H9 (cell line): ENCODE results near the gene ADAMTSL5. TPM values are rescaled to one million over a fixed set of nuclear protein-coding genes. Genes with fewer than 3 reads are reported as not detected.

ENCODE experiments used
- DNase-seq: peaks from one replicate; pipeline ENCODE4 v3.0.0-alpha.2; 2017
- H2AFZ ChIP-seq: one replicate; pipeline ENCODE4 v1.6.1; 2013; ENCODE audit warnings: mild to moderate bottlenecking, low read length, control low read depth, moderate library complexity
- H2AK5ac ChIP-seq: 2 replicates; pipeline ENCODE4 v1.6.1; 2013; ENCODE audit warnings: low read length, control low read depth, mixed read lengths; ENCODE audit not compliant: insufficient read length
- H2BK120ac ChIP-seq: one replicate; pipeline ENCODE4 v1.6.1; 2013; ENCODE audit warnings: low read depth, mild to moderate bottlenecking, low read length, control low read depth, inconsistent platforms; ENCODE audit not compliant: poor library complexity, severe bottlenecking
- H2BK12ac ChIP-seq: 2 replicates; pipeline ENCODE4 v1.6.1; 2013; ENCODE audit warnings: low read length, control low read depth, mixed read lengths, low read depth; ENCODE audit not compliant: insufficient read length
- H2BK15ac ChIP-seq: 2 replicates; pipeline ENCODE4 v1.6.1; 2013; ENCODE audit warnings: low read depth, low read length, control low read depth
- H2BK20ac ChIP-seq: one replicate; pipeline ENCODE4 v1.6.1; 2013; ENCODE audit warnings: low read depth, mild to moderate bottlenecking, low read length, control low read depth, inconsistent platforms; ENCODE audit not compliant: poor library complexity, severe bottlenecking
- H2BK5ac ChIP-seq: 2 replicates; pipeline ENCODE4 v1.6.1; 2013; ENCODE audit warnings: low read length, control low read depth, mixed read lengths; ENCODE audit not compliant: insufficient read length
- H3K14ac ChIP-seq: 2 replicates; pipeline ENCODE4 v1.6.1; 2013; ENCODE audit warnings: low read length, control low read depth; ENCODE audit not compliant: insufficient read depth
- H3K18ac ChIP-seq: 2 replicates; pipeline ENCODE4 v1.6.1; 2013; ENCODE audit warnings: low read depth, mild to moderate bottlenecking, mixed read lengths, low read length, control low read depth; ENCODE audit not compliant: insufficient read length
- H3K23ac ChIP-seq: 2 replicates; pipeline ENCODE4 v1.6.1; 2013; ENCODE audit warnings: low read length, control low read depth, mixed read lengths, low read depth; ENCODE audit not compliant: insufficient read length
- H3K23me2 ChIP-seq: 2 replicates; pipeline ENCODE4 v1.6.1; 2013; ENCODE audit warnings: low read depth, mild to moderate bottlenecking, mixed read lengths, low read length, control low read depth; ENCODE audit not compliant: insufficient read length, poor library complexity, severe bottlenecking
- H3K27ac ChIP-seq: 2 replicates; pipeline ENCODE4 v1.5.1; 2013; ENCODE audit warnings: low read length, control low read depth, mixed read lengths, low read depth; ENCODE audit not compliant: insufficient read length
- H3K27me3 ChIP-seq: 2 replicates; pipeline ENCODE4 v1.6.1; 2013; ENCODE audit warnings: low read length, control low read depth, inconsistent platforms; ENCODE audit not compliant: insufficient read depth
- H3K4ac ChIP-seq: 2 replicates; pipeline ENCODE4 v1.6.1; 2013; ENCODE audit warnings: low read depth, mild to moderate bottlenecking, control low read depth, inconsistent platforms, low read length, moderate library complexity
- H3K4me1 ChIP-seq: 2 replicates; pipeline ENCODE4 v1.6.1; 2013; ENCODE audit warnings: low read length, control low read depth, inconsistent platforms; ENCODE audit not compliant: insufficient read depth
- H3K4me2 ChIP-seq: 2 replicates; pipeline ENCODE4 v1.6.1; 2013; ENCODE audit warnings: low read length, control low read depth, mixed read lengths; ENCODE audit not compliant: insufficient read length, insufficient read depth
- H3K56ac ChIP-seq: 2 replicates; pipeline ENCODE4 v1.6.1; 2013; ENCODE audit warnings: low read depth, mild to moderate bottlenecking, mixed read lengths, low read length, control low read depth; ENCODE audit not compliant: insufficient read length
- H3K79me1 ChIP-seq: 2 replicates; pipeline ENCODE4 v1.6.1; 2013; ENCODE audit warnings: low read depth, mild to moderate bottlenecking, moderate library complexity, low read length, control low read depth, inconsistent platforms; ENCODE audit not compliant: insufficient read depth, poor library complexity, severe bottlenecking
- H3K79me2 ChIP-seq: 2 replicates; pipeline ENCODE4 v1.6.1; 2013; ENCODE audit warnings: low read length, control low read depth, inconsistent platforms; ENCODE audit not compliant: insufficient read depth
- H3K9ac ChIP-seq: 2 replicates; pipeline ENCODE4 v1.6.1; 2013; ENCODE audit warnings: low read length, control low read depth, mixed read lengths; ENCODE audit not compliant: insufficient read length; ENCODE audit errors: extremely low read depth
- H3K9me3 ChIP-seq: one replicate; pipeline ENCODE4 v1.6.1; 2013; ENCODE audit warnings: low read depth, low read length, inconsistent platforms; ENCODE audit not compliant: control insufficient read depth
- H3T11ph ChIP-seq: one replicate; pipeline ENCODE4 v1.6.1; 2013; ENCODE audit warnings: mild to moderate bottlenecking, low read length, control low read depth, inconsistent platforms
- H4K20me1 ChIP-seq: one replicate; pipeline ENCODE4 v1.6.1; 2013; ENCODE audit not compliant: control insufficient read depth, insufficient read length, insufficient read depth
- H4K5ac ChIP-seq: 2 replicates; pipeline ENCODE4 v1.6.1; 2013; ENCODE audit warnings: low read depth, mild to moderate bottlenecking, mixed read lengths, low read length, control low read depth; ENCODE audit not compliant: insufficient read length
- H4K8ac ChIP-seq: replicated peaks from 2 replicates; pipeline ENCODE4 v1.6.1; 2013; ENCODE audit warnings: low read length, control low read depth, mixed read lengths, low read depth; ENCODE audit not compliant: insufficient read length
- H4K91ac ChIP-seq: 2 replicates; pipeline ENCODE4 v1.6.1; 2013; ENCODE audit warnings: low read depth, mild to moderate bottlenecking, moderate library complexity, mixed read lengths, low read length, control low read depth; ENCODE audit not compliant: insufficient read length
- H3K27ac Mint-ChIP-seq, 3 experiments: 2 replicates in 2 of 3; 3 replicates in 1 of 3; pipeline ENCODE4 v1.8.0; 2020 to 2021; ENCODE audit warnings: mixed read lengths in 3 of 3, mild to moderate bottlenecking in 1 of 3, moderate library complexity in 1 of 3
- H3K27me3 Mint-ChIP-seq: 2 replicates; pipeline ENCODE4 v1.8.0; 2021; ENCODE audit warnings: low read depth, mild to moderate bottlenecking, moderate library complexity, mixed read lengths
- H3K36me3 Mint-ChIP-seq, 3 experiments: 2 replicates in 2 of 3; 3 replicates in 1 of 3; pipeline ENCODE4 v1.8.0; 2020 to 2021; ENCODE audit warnings: low read depth in 3 of 3, mixed read lengths in 3 of 3; ENCODE audit not compliant: insufficient read depth in 1 of 3
- H3K4me1 Mint-ChIP-seq, 2 experiments: 2 replicates each; pipeline ENCODE4 v1.8.0; 2020; ENCODE audit warnings: mixed read lengths in 2 of 2
- H3K4me3 Mint-ChIP-seq, 2 experiments: 2 replicates in 1 of 2; 3 replicates in 1 of 2; pipeline ENCODE4 v1.8.0; 2020 to 2021; ENCODE audit warnings: mild to moderate bottlenecking in 2 of 2, mixed read lengths in 2 of 2, moderate library complexity in 1 of 2
- H3K9me3 Mint-ChIP-seq, 2 experiments: 2 replicates in 1 of 2; 3 replicates in 1 of 2; pipeline ENCODE4 v1.8.0; 2020; ENCODE audit warnings: mild to moderate bottlenecking in 2 of 2, mixed read lengths in 2 of 2, moderate library complexity in 1 of 2
- CTCF ChIP-seq: fragments of 200-600 bp; sonication (generic); conservative IDR thresholded peaks from 3 replicates; pipeline ENCODE4 v1.8.0; 2021; ENCODE audit warnings: antibody characterized with exemption, mild to moderate bottlenecking
- WGBS: extraction: QIAGEN DNeasy Blood & Tissue Kit; methylation state at CpG from one replicate; pipeline ENCODE4 v1.1.7; 2013; ENCODE audit warnings: missing lambda C conversion rate, low lambda C conversion rate, mixed read lengths; ENCODE audit not compliant: insufficient read length; ENCODE audit errors: extremely low coverage; 5-methylcytosine and 5-hydroxymethylcytosine counted together
- total RNA-seq: library from RNA; stranded (reverse); gene quantifications from 2 replicates; pipeline ENCODE4 v1.2.1, GENCODE V29; 2021

Gene ADAMTSL5
- total RNA-seq, 1 experiment from 2014 or later: 1.5 TPM

- H2AFZ ChIP-seq: no peak overlapping the region
- H3K79me1 ChIP-seq: no peaks in the 10 kb centered on the region
- H3K4me2 ChIP-seq: no peak overlapping the region
- H2AK5ac ChIP-seq: no peak overlapping the region
- no peak overlapping the region for H4K91ac ChIP-seq
- no peaks in the 10 kb centered on the region for H4K20me1 ChIP-seq
- Mint-ChIP-seq H3K4me3 (no peak overlapping the region), H3K9me3 (no peaks in the 10 kb centered on the region), H3K4me1 (no peaks in the 10 kb centered on the region), H3K27me3 (peaks cover 32% of the 10 kb centered on the region), H3K27ac (no peak overlapping the region), H3K36me3 (no peaks in the 10 kb centered on the region)
- H3K4me1 ChIP-seq: no peaks in the 10 kb centered on the region
- H3K9me3 ChIP-seq: no peaks in the 10 kb centered on the region
- no peaks in the 10 kb centered on the region for H3K27me3 ChIP-seq
- H3K18ac ChIP-seq: no peak overlapping the region
- WGBS: no CpG with 5 or more reads among the region's 14 CpGs
- TF ChIP-seq CTCF: no peak
- H3K23me2 ChIP-seq: no peaks in the 10 kb centered on the region
- H4K8ac ChIP-seq: no peak overlapping the region
- H3K14ac ChIP-seq: no peak overlapping the region
- no peak overlapping the region for H3K23ac ChIP-seq
- no peak for DNase-seq
- H2BK120ac ChIP-seq: no peak overlapping the region
- H3K56ac ChIP-seq: no peak overlapping the region
- H2BK20ac ChIP-seq: no peak overlapping the region
- H4K5ac ChIP-seq: no peak overlapping the region
- H3K27ac ChIP-seq: no peak overlapping the region
- H3K79me2 ChIP-seq: no peaks in the 10 kb centered on the region
- H3K4ac ChIP-seq: no peak overlapping the region
- no peak overlapping the region for H2BK5ac ChIP-seq
- no peak overlapping the region for H2BK15ac ChIP-seq
- H3K9ac ChIP-seq: no peak overlapping the region
- H3T11ph ChIP-seq: no peak overlapping the region
- no peak overlapping the region for H2BK12ac ChIP-seq
Measured at GRCh38 chr19:1534972-1535371, 22.2 kb upstream of the ADAMTSL5 start.
